GM23338 (cell line): ENCODE results near the gene SLF2. TPM values are rescaled to one million over a fixed set of nuclear protein-coding genes. Genes with fewer than 3 reads are reported as not detected.
"Not testable (repeated sequence)": the region's sequence is repeated elsewhere in the genome, so short reads cannot be mapped to it uniquely, and the experiment has no call there.

ENCODE experiments used
- ATAC-seq: fragments of 200-7000 bp; cut with Tn5 transposase; 3 replicates; pipeline ENCODE4 v1.9.1; 2020
- DNase-seq: peaks from one replicate; pipeline ENCODE4 v3.0.0-alpha.2; 2015; ENCODE audit warnings: low spot score
- H2AFZ ChIP-seq: fragments of 200-600 bp; sonication (generic); 2 replicates; pipeline ENCODE4 v1.8.0; 2016; ENCODE audit warnings: antibody characterized with exemption, mild to moderate bottlenecking, moderate library complexity
- H3F3A ChIP-seq: fragments of 200-600 bp; sonication (generic); replicated peaks from 2 replicates; pipeline ENCODE4 v1.8.0; 2017; ENCODE audit warnings: antibody characterized with exemption, mixed run types, low read depth
- H3K27ac ChIP-seq: fragments of 200-600 bp; sonication (generic); 2 replicates; pipeline ENCODE4 v1.6.1; 2016; ENCODE audit warnings: low read depth
- H3K27me3 ChIP-seq: fragments of 200-600 bp; sonication (generic); 2 replicates; pipeline ENCODE4 v1.8.0; 2016; ENCODE audit warnings: mild to moderate bottlenecking, mixed run types, moderate library complexity; ENCODE audit not compliant: insufficient read depth
- H3K36me3 ChIP-seq: fragments of 200-600 bp; sonication (generic); 2 replicates; pipeline ENCODE4 v1.8.0; 2016; ENCODE audit warnings: mild to moderate bottlenecking; ENCODE audit not compliant: insufficient read depth
- H3K4me1 ChIP-seq: fragments of 200-600 bp; sonication (generic); 2 replicates; pipeline ENCODE4 v1.8.0; 2016; ENCODE audit warnings: mild to moderate bottlenecking, moderate library complexity; ENCODE audit not compliant: insufficient read depth
- H3K4me2 ChIP-seq: fragments of 200-600 bp; sonication (generic); 2 replicates; pipeline ENCODE4 v1.7.1; 2017; ENCODE audit warnings: mixed run types
- H3K4me3 ChIP-seq: fragments of 200-600 bp; sonication (generic); 2 replicates; pipeline ENCODE4 v1.6.1; 2016; ENCODE audit warnings: mixed run types
- H3K79me2 ChIP-seq: fragments of 200-600 bp; sonication (generic); replicated peaks from 2 replicates; pipeline ENCODE4 v1.8.0; 2017; ENCODE audit warnings: mild to moderate bottlenecking; ENCODE audit not compliant: insufficient read depth
- H3K9me2 ChIP-seq: fragments of 200-600 bp; sonication (generic); 2 replicates; pipeline ENCODE4 v1.8.0; 2017; ENCODE audit not compliant: insufficient read depth
- H4K20me1 ChIP-seq: fragments of 200-600 bp; sonication (generic); replicated peaks from 2 replicates; pipeline ENCODE4 v1.8.0; 2017; ENCODE audit warnings: mild to moderate bottlenecking; ENCODE audit not compliant: insufficient read depth
- H3K27ac Mint-ChIP-seq: 2 replicates; pipeline ENCODE4 v1.8.0; 2020; ENCODE audit warnings: inconsistent platforms, mild to moderate bottlenecking, moderate library complexity, mixed read lengths
- H3K27me3 Mint-ChIP-seq: 3 replicates; pipeline ENCODE4 v1.8.0; 2022; ENCODE audit warnings: low read depth, mild to moderate bottlenecking, moderate library complexity, mixed read lengths, inconsistent platforms; ENCODE audit not compliant: insufficient read depth, poor library complexity
- H3K36me3 Mint-ChIP-seq: 3 replicates; pipeline ENCODE4 v1.8.0; 2021; ENCODE audit warnings: low read depth, mild to moderate bottlenecking, inconsistent platforms, moderate library complexity, mixed read lengths
- H3K4me1 Mint-ChIP-seq: 3 replicates; pipeline ENCODE4 v1.8.0; 2020; ENCODE audit warnings: mild to moderate bottlenecking, inconsistent platforms, mixed read lengths
- H3K4me3 Mint-ChIP-seq: 3 replicates; pipeline ENCODE4 v1.8.0; 2021; ENCODE audit warnings: moderate library complexity, mild to moderate bottlenecking, inconsistent platforms, mixed read lengths
- H3K9me3 Mint-ChIP-seq: 3 replicates; pipeline ENCODE4 v1.8.0; 2020; ENCODE audit warnings: moderate library complexity, mild to moderate bottlenecking, inconsistent platforms, mixed read lengths
- EZH2 ChIP-seq: fragments of 200-600 bp; sonication (generic); IDR thresholded peaks from one replicate; pipeline ENCODE4 v1.8.0; 2017; ENCODE audit warnings: antibody characterized with exemption, mild to moderate bottlenecking, low read depth; ENCODE audit not compliant: unreplicated experiment
- EZH2phosphoT487 ChIP-seq: fragments of 200-600 bp; sonication (generic); IDR thresholded peaks from one replicate; pipeline ENCODE4 v1.8.1; 2018; ENCODE audit warnings: antibody characterized with exemption; ENCODE audit not compliant: unreplicated experiment
- JUNB ChIP-seq: IDR thresholded peaks from one replicate; pipeline ENCODE4 v1.6.1; 2016; ENCODE audit warnings: antibody characterized with exemption; ENCODE audit not compliant: unreplicated experiment
- NANOG ChIP-seq: IDR thresholded peaks from 2 replicates; pipeline ENCODE4 v1.6.1; 2016; ENCODE audit warnings: antibody characterized with exemption, borderline replicate concordance
- ZNF114 ChIP-seq: fragments of 250-450 bp; sonication (Bioruptor Pico); IDR thresholded peaks from 2 replicates; pipeline ENCODE4 v1.5.0; 2020; ENCODE audit warnings: mild to moderate bottlenecking, moderate library complexity
- polyA plus RNA-seq: library from polyadenylated mRNA; unstranded; fragments of >200 nt; fragmentation: Nextera tagmentation; extraction: Ambion mirVana; gene quantifications from 2 replicates; pipeline ENCODE4 v1.2.1, GENCODE V29; 2016
- total RNA-seq: library from RNA; depleted of rRNA; stranded (reverse); fragments of >200 nt; shearing (Covaris generic); gene quantifications from 2 replicates; pipeline ENCODE4 v1.2.3, GENCODE V29; 2014
- TF ChIP-seq, protein P1 (sequence below), 2 experiments: fragments of 200-600 bp in 1 of 2; sonication (generic) in 1 of 2; conservative IDR thresholded peaks; 2 replicates each; pipeline versions ENCODE4 v1.5.1 to v1.6.1; 2016 to 2017; ENCODE audit warnings: antibody characterized with exemption in 2 of 2, low read depth in 2 of 2, mild to moderate bottlenecking in 2 of 2, moderate library complexity in 1 of 2

SLF2 gene
- total and polyA plus RNA-seq, 2 experiments from 2014 or later: 13.6 to 22.1 TPM

DNA sequence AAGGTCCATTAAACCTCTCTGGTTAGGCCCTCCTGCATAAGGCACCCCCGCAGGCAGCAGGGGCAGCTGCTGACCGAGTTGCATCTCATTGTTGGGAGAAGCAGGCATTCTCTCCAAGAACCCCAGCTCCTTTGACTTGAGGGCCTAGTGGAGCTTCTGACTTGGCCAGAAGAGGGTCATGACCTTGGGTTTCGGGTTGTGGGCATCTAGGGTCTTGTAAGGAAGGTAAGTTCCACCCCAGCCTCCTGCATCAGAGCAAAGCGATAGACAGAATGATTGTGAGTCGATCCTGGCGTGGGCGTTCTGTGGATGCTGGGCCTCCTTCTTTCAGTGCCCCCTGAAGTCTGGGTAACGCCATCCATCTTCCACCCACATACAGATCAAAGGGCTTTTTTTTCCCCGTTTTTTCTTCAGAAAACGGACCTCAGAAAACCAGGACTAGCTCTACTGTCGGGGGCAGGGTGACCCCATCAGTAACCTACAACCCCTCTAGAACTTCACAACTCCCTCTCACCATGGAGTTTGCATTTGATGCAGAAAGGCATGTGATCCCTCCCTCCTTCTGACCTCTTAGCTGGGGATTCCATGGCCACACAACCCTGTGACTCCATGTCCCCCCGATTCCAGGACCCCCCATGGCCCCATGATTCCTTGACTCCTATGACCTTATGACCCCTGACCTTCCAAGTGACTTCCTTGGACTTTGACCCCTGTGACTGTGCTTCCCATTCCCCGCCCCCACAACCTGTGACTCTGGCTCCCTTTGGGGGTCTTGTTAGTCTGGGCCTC, 59.5 kb downstream of the SLF2 start:
- H4K20me1 ChIP-seq: no peaks in the 10 kb centered on the region
- no peak overlapping the region for H3K4me2 ChIP-seq
- H3K4me1 Mint-ChIP-seq: peaks cover 38% of the 10 kb centered on the region
- no peaks in the 10 kb centered on the region for H3K9me3 Mint-ChIP-seq
- DNase-seq (no peak), ATAC-seq (no peak)
- no peaks in the 10 kb centered on the region; the same call in 2 of the 3 replicates for H3K36me3 Mint-ChIP-seq
- H3K79me2 ChIP-seq: no peaks in the 10 kb centered on the region
- H3K4me3 Mint-ChIP-seq: no peak overlapping the region; the same call in 2 of the 3 replicates
- no peaks in the 10 kb centered on the region for H3K27me3 ChIP-seq
- no peaks in the 10 kb centered on the region for H3K9me2 ChIP-seq
- no peaks in the 10 kb centered on the region for H3K36me3 ChIP-seq
- H3K4me3 ChIP-seq: no peak overlapping the region
- peak overlapping the region; percentile 78 for H3K27ac Mint-ChIP-seq
- H3K27ac ChIP-seq: no peak overlapping the region
- peaks cover 5% of the 10 kb centered on the region; the same call in 1 of the 2 replicates for H3F3A ChIP-seq
- TF ChIP-seq JUNB: no peak
- peaks cover 15% of the 10 kb centered on the region for H3K27me3 Mint-ChIP-seq
- peaks cover 26% of the 10 kb centered on the region for H3K4me1 ChIP-seq
- no peak overlapping the region for H2AFZ ChIP-seq

DNA sequence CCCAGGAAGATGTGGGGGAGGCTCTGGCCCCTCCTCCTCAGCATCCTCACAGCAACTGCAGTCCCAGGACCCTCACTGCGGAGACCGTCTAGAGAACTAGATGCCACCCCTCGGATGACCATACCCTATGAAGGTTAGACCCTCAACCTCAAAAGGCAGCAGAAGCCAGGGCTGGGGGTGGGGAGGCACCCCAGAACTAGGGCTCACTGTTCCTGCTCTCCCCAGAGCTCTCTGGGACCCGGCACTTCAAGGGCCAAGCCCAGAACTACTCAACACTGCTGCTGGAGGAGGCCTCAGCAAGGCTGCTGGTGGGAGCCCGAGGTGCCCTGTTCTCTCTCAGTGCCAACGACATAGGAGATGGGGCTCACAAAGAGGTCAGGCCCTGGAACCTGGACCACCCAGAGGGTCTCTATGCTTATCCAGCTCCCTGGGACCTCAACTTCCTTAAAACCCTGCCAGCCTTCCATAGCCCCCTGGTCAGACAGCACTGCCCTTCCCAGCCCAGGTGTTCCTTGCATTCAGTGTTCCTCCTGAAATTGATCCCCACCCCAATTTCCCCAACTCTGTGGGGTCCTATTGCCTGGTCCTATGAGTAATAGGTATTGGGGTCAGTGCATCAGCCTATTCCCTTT, 60.3 kb downstream of the SLF2 start:
- no peak overlapping the region; the same call in 2 of the 3 replicates for H3K4me3 Mint-ChIP-seq
- H3K36me3 Mint-ChIP-seq: no peaks in the 10 kb centered on the region; the same call in 2 of the 3 replicates
- Histone ChIP-seq H3K4me2 (no peak overlapping the region), H3K27ac (no peak overlapping the region), H3K4me3 (no peak overlapping the region), H3K4me1 (peaks cover 26% of the 10 kb centered on the region), H2AFZ (no peak overlapping the region), H3K79me2 (no peaks in the 10 kb centered on the region), H3K27me3 (no peaks in the 10 kb centered on the region), H3K9me2 (no peaks in the 10 kb centered on the region), H3F3A (peaks cover 5% of the 10 kb centered on the region; the same call in 1 of the 2 replicates), H3K36me3 (no peaks in the 10 kb centered on the region), H4K20me1 (no peaks in the 10 kb centered on the region)
- DNase-seq (no peak), ATAC-seq (no peak)
- H3K27ac Mint-ChIP-seq: peak overlapping the region; percentile 78
- H3K4me1 Mint-ChIP-seq: peaks cover 36% of the 10 kb centered on the region
- H3K27me3 Mint-ChIP-seq: peaks cover 15% of the 10 kb centered on the region
- TF ChIP-seq EZH2: no peak
- TF ChIP-seq NANOG: no peak
- TF ChIP-seq EZH2phosphoT487: no peak
- TF ChIP-seq, protein P1, sequence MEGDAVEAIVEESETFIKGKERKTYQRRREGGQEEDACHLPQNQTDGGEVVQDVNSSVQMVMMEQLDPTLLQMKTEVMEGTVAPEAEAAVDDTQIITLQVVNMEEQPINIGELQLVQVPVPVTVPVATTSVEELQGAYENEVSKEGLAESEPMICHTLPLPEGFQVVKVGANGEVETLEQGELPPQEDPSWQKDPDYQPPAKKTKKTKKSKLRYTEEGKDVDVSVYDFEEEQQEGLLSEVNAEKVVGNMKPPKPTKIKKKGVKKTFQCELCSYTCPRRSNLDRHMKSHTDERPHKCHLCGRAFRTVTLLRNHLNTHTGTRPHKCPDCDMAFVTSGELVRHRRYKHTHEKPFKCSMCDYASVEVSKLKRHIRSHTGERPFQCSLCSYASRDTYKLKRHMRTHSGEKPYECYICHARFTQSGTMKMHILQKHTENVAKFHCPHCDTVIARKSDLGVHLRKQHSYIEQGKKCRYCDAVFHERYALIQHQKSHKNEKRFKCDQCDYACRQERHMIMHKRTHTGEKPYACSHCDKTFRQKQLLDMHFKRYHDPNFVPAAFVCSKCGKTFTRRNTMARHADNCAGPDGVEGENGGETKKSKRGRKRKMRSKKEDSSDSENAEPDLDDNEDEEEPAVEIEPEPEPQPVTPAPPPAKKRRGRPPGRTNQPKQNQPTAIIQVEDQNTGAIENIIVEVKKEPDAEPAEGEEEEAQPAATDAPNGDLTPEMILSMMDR (conservative IDR thresholded peaks at IDR 0.05; ENCODE audit: low read depth in 2 of 2): no peak
- no peak for TF ChIP-seq ZNF114 (CRISPR knock-in tag)
- no peaks in the 10 kb centered on the region for H3K9me3 Mint-ChIP-seq

DNA sequence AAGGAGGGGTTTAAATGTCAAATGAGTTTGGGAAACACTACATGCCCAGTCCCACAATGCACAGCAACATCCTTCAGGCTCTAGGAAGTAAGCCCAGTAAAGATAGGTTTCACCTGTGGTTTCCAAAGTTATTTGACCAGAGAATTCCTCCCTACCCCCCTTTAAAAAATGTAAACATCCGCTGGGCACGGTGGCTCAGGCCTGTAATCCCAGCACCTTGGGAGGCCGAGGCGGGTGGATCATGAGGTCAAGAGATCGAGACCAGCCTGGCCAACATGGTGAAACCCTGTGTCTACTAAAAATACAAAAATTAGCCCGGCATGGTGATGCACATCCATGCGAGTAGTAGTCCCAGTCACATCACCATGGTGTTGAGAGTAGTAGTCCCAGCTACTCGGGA, 62.6 kb downstream of the SLF2 start:
- DNase-seq, H4K20me1 ChIP-seq, H2AFZ ChIP-seq, H3K9me3 Mint-ChIP-seq, H3K27me3 Mint-ChIP-seq, H3K36me3 ChIP-seq, ATAC-seq, H3K9me2 ChIP-seq, H3K27ac ChIP-seq, H3K79me2 ChIP-seq, H3K4me3 Mint-ChIP-seq, H3F3A ChIP-seq, H3K4me3 ChIP-seq, H3K27ac Mint-ChIP-seq, H3K27me3 ChIP-seq, H3K36me3 Mint-ChIP-seq, H3K4me2 ChIP-seq: not testable (repeated sequence)
- H3K4me1 Mint-ChIP-seq: peaks cover 29% of the 10 kb centered on the region
- peaks cover 17% of the 10 kb centered on the region for H3K4me1 ChIP-seq
